GM23338 (cell line): ENCODE results near the gene MVP. TPM values are rescaled to one million over a fixed set of nuclear protein-coding genes. Genes with fewer than 3 reads are reported as not detected.

ENCODE experiments used
- ATAC-seq: fragments of 200-7000 bp; cut with Tn5 transposase; 3 replicates; pipeline ENCODE4 v1.9.1; 2020
- DNase-seq: peaks from one replicate; pipeline ENCODE4 v3.0.0-alpha.2; 2015; ENCODE audit warnings: low spot score
- H2AFZ ChIP-seq: fragments of 200-600 bp; sonication (generic); 2 replicates; pipeline ENCODE4 v1.8.0; 2016; ENCODE audit warnings: antibody characterized with exemption, mild to moderate bottlenecking, moderate library complexity
- H3F3A ChIP-seq: fragments of 200-600 bp; sonication (generic); replicated peaks from 2 replicates; pipeline ENCODE4 v1.8.0; 2017; ENCODE audit warnings: antibody characterized with exemption, mixed run types, low read depth
- H3K27ac ChIP-seq: fragments of 200-600 bp; sonication (generic); 2 replicates; pipeline ENCODE4 v1.6.1; 2016; ENCODE audit warnings: low read depth
- H3K27me3 ChIP-seq: fragments of 200-600 bp; sonication (generic); 2 replicates; pipeline ENCODE4 v1.8.0; 2016; ENCODE audit warnings: mild to moderate bottlenecking, mixed run types, moderate library complexity; ENCODE audit not compliant: insufficient read depth
- H3K36me3 ChIP-seq: fragments of 200-600 bp; sonication (generic); 2 replicates; pipeline ENCODE4 v1.8.0; 2016; ENCODE audit warnings: mild to moderate bottlenecking; ENCODE audit not compliant: insufficient read depth
- H3K4me1 ChIP-seq: fragments of 200-600 bp; sonication (generic); 2 replicates; pipeline ENCODE4 v1.8.0; 2016; ENCODE audit warnings: mild to moderate bottlenecking, moderate library complexity; ENCODE audit not compliant: insufficient read depth
- H3K4me2 ChIP-seq: fragments of 200-600 bp; sonication (generic); 2 replicates; pipeline ENCODE4 v1.7.1; 2017; ENCODE audit warnings: mixed run types
- H3K4me3 ChIP-seq: fragments of 200-600 bp; sonication (generic); 2 replicates; pipeline ENCODE4 v1.6.1; 2016; ENCODE audit warnings: mixed run types
- H3K79me2 ChIP-seq: fragments of 200-600 bp; sonication (generic); replicated peaks from 2 replicates; pipeline ENCODE4 v1.8.0; 2017; ENCODE audit warnings: mild to moderate bottlenecking; ENCODE audit not compliant: insufficient read depth
- H3K9me2 ChIP-seq: fragments of 200-600 bp; sonication (generic); 2 replicates; pipeline ENCODE4 v1.8.0; 2017; ENCODE audit not compliant: insufficient read depth
- H4K20me1 ChIP-seq: fragments of 200-600 bp; sonication (generic); replicated peaks from 2 replicates; pipeline ENCODE4 v1.8.0; 2017; ENCODE audit warnings: mild to moderate bottlenecking; ENCODE audit not compliant: insufficient read depth
- H3K27ac Mint-ChIP-seq: 2 replicates; pipeline ENCODE4 v1.8.0; 2020; ENCODE audit warnings: inconsistent platforms, mild to moderate bottlenecking, moderate library complexity, mixed read lengths
- H3K27me3 Mint-ChIP-seq: 3 replicates; pipeline ENCODE4 v1.8.0; 2022; ENCODE audit warnings: low read depth, mild to moderate bottlenecking, moderate library complexity, mixed read lengths, inconsistent platforms; ENCODE audit not compliant: insufficient read depth, poor library complexity
- H3K36me3 Mint-ChIP-seq: 3 replicates; pipeline ENCODE4 v1.8.0; 2021; ENCODE audit warnings: low read depth, mild to moderate bottlenecking, inconsistent platforms, moderate library complexity, mixed read lengths
- H3K4me1 Mint-ChIP-seq: 3 replicates; pipeline ENCODE4 v1.8.0; 2020; ENCODE audit warnings: mild to moderate bottlenecking, inconsistent platforms, mixed read lengths
- H3K4me3 Mint-ChIP-seq: 3 replicates; pipeline ENCODE4 v1.8.0; 2021; ENCODE audit warnings: moderate library complexity, mild to moderate bottlenecking, inconsistent platforms, mixed read lengths
- H3K9me3 Mint-ChIP-seq: 3 replicates; pipeline ENCODE4 v1.8.0; 2020; ENCODE audit warnings: moderate library complexity, mild to moderate bottlenecking, inconsistent platforms, mixed read lengths
- CREB1 ChIP-seq: fragments of 250-450 bp; sonication (Bioruptor Pico); IDR thresholded peaks from 2 replicates; pipeline ENCODE4 v1.5.0; 2020; ENCODE audit warnings: low read depth, mild to moderate bottlenecking, moderate library complexity
- EZH2 ChIP-seq: fragments of 200-600 bp; sonication (generic); IDR thresholded peaks from one replicate; pipeline ENCODE4 v1.8.0; 2017; ENCODE audit warnings: antibody characterized with exemption, mild to moderate bottlenecking, low read depth; ENCODE audit not compliant: unreplicated experiment
- JUNB ChIP-seq: IDR thresholded peaks from one replicate; pipeline ENCODE4 v1.6.1; 2016; ENCODE audit warnings: antibody characterized with exemption; ENCODE audit not compliant: unreplicated experiment
- POLR2AphosphoS5 ChIP-seq: IDR thresholded peaks from 2 replicates; pipeline ENCODE4 v1.6.1; 2016; ENCODE audit warnings: antibody characterized with exemption, low read depth
- REST ChIP-seq: IDR thresholded peaks from one replicate; pipeline ENCODE4 v1.6.1; 2018; ENCODE audit warnings: antibody characterized with exemption; ENCODE audit not compliant: unreplicated experiment
- STAT1 ChIP-seq: IDR thresholded peaks from one replicate; pipeline ENCODE4 v1.6.1; 2016; ENCODE audit warnings: antibody characterized with exemption; ENCODE audit not compliant: unreplicated experiment
- ZNF114 ChIP-seq: fragments of 250-450 bp; sonication (Bioruptor Pico); IDR thresholded peaks from 2 replicates; pipeline ENCODE4 v1.5.0; 2020; ENCODE audit warnings: mild to moderate bottlenecking, moderate library complexity
- ZNF331 ChIP-seq: fragments of 250-450 bp; sonication (Bioruptor Pico); IDR thresholded peaks from 2 replicates; pipeline ENCODE4 v1.5.0; 2020; ENCODE audit warnings: low read depth, mild to moderate bottlenecking, moderate library complexity
- ZNF462 ChIP-seq: fragments of 250-450 bp; sonication (Bioruptor Pico); IDR thresholded peaks from 2 replicates; pipeline ENCODE4 v1.5.0; 2020; ENCODE audit warnings: mild to moderate bottlenecking, moderate library complexity
- polyA plus RNA-seq: library from polyadenylated mRNA; unstranded; fragments of >200 nt; fragmentation: Nextera tagmentation; extraction: Ambion mirVana; gene quantifications from 2 replicates; pipeline ENCODE4 v1.2.1, GENCODE V29; 2016
- total RNA-seq: library from RNA; depleted of rRNA; stranded (reverse); fragments of >200 nt; shearing (Covaris generic); gene quantifications from 2 replicates; pipeline ENCODE4 v1.2.3, GENCODE V29; 2014
- TF ChIP-seq, protein P1 (sequence below): IDR thresholded peaks from 2 replicates; pipeline ENCODE4 v1.6.1; 2016; ENCODE audit warnings: antibody characterized with exemption
- TF ChIP-seq, protein P2 (sequence below), 2 experiments: fragments of 200-600 bp in 1 of 2; sonication (generic) in 1 of 2; conservative IDR thresholded peaks; 2 replicates each; pipeline versions ENCODE4 v1.5.1 to v1.6.1; 2016 to 2017; ENCODE audit warnings: antibody characterized with exemption in 2 of 2, low read depth in 2 of 2, mild to moderate bottlenecking in 2 of 2, moderate library complexity in 1 of 2

Gene MVP
- total and polyA plus RNA-seq, 2 experiments from 2014 or later, result 1.4 to 3.7 TPM

GRCh38 chr16:29849505-29849904 lies 29.2 kb downstream of the MVP start (continued):
- TF ChIP-seq, protein P1, sequence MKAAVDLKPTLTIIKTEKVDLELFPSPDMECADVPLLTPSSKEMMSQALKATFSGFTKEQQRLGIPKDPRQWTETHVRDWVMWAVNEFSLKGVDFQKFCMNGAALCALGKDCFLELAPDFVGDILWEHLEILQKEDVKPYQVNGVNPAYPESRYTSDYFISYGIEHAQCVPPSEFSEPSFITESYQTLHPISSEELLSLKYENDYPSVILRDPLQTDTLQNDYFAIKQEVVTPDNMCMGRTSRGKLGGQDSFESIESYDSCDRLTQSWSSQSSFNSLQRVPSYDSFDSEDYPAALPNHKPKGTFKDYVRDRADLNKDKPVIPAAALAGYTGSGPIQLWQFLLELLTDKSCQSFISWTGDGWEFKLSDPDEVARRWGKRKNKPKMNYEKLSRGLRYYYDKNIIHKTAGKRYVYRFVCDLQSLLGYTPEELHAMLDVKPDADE, result no peak
- TF ChIP-seq ZNF331 (CRISPR knock-in tag) (no peak), JUNB (no peak), STAT1 (no peak), CREB1 (no peak), ZNF114 (CRISPR knock-in tag) (no peak)
- TF ChIP-seq, protein P2, sequence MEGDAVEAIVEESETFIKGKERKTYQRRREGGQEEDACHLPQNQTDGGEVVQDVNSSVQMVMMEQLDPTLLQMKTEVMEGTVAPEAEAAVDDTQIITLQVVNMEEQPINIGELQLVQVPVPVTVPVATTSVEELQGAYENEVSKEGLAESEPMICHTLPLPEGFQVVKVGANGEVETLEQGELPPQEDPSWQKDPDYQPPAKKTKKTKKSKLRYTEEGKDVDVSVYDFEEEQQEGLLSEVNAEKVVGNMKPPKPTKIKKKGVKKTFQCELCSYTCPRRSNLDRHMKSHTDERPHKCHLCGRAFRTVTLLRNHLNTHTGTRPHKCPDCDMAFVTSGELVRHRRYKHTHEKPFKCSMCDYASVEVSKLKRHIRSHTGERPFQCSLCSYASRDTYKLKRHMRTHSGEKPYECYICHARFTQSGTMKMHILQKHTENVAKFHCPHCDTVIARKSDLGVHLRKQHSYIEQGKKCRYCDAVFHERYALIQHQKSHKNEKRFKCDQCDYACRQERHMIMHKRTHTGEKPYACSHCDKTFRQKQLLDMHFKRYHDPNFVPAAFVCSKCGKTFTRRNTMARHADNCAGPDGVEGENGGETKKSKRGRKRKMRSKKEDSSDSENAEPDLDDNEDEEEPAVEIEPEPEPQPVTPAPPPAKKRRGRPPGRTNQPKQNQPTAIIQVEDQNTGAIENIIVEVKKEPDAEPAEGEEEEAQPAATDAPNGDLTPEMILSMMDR (conservative IDR thresholded peaks at IDR 0.05; ENCODE audit: low read depth in 2 of 2), result no peak

DNA sequence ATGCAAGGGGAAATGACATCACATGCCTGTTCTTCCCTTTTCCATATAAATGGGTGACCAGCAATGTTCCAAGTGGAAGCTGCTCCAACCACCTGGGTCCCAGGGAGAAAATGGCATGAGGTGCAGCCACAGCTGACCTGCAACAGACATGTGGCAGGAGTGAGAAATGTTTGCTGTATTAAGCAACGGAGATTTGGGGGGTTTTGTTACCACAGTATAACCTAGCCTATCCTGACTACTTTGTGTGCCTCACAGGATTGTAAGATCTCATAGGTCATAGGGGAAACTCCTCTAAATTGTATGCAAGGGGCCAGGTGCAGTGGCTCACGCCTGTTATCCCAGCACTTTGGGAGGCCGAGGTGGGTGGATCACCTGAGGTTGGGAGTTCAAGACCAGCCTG lies 30.7 kb downstream of the MVP start:
- Histone ChIP-seq H3K27ac (no peak overlapping the region), H3K27me3 (no peaks in the 10 kb centered on the region), H3F3A (0 out of 2 replicates have a peak, but pooled peaks cover 3% of the 10 kb centered on the region), H2AFZ (no peak overlapping the region), H3K4me3 (no peak overlapping the region), H4K20me1 (no peaks in the 10 kb centered on the region), H3K36me3 (no peaks in the 10 kb centered on the region), H3K4me1 (no peaks in the 10 kb centered on the region), H3K9me2 (no peaks in the 10 kb centered on the region), H3K79me2 (no peaks in the 10 kb centered on the region), H3K4me2 (no peak overlapping the region)
- H3K36me3 Mint-ChIP-seq, result no peaks in the 10 kb centered on the region; the same call in 2 of the 3 replicates
- peaks cover 8% of the 10 kb centered on the region for H3K27me3 Mint-ChIP-seq
- ATAC-seq (no peak), DNase-seq (no peak)
- H3K9me3 Mint-ChIP-seq, result no peaks in the 10 kb centered on the region; the same call in 2 of the 3 replicates
- no peak overlapping the region for H3K4me3 Mint-ChIP-seq
- no peak overlapping the region for H3K27ac Mint-ChIP-seq
- H3K4me1 Mint-ChIP-seq, result peaks cover 13% of the 10 kb centered on the region
- no peak for TF ChIP-seq JUNB
- no peak for TF ChIP-seq EZH2
- no peak for TF ChIP-seq ZNF331 (CRISPR knock-in tag)
- no peak for TF ChIP-seq CREB1
- no peak for TF ChIP-seq ZNF462 (CRISPR knock-in tag)
- TF ChIP-seq, protein P1, result no peak
- TF ChIP-seq REST, result no peak
- no peak for TF ChIP-seq POLR2AphosphoS5
- no peak for TF ChIP-seq ZNF114 (CRISPR knock-in tag)
